WERI-Rb-1 (cell line): ENCODE measurements around the gene PARVB.

ENCODE experiments used
- DNase-seq: peaks from one replicate; pipeline ENCODE4 v3.0.0-alpha.2; 2020
- H3K27ac ChIP-seq: fragments of 250-450 bp; sonication (Bioruptor Pico); 2 replicates; pipeline ENCODE4 v1.5.1; 2020; ENCODE audit warnings: mild to moderate bottlenecking, moderate library complexity
- H3K27me3 ChIP-seq: fragments of 250-450 bp; sonication (Bioruptor Pico); 2 replicates; pipeline ENCODE4 v1.5.1; 2021; ENCODE audit warnings: mild to moderate bottlenecking, low read depth, moderate library complexity; ENCODE audit not compliant: insufficient read depth, severe bottlenecking
- H3K36me3 ChIP-seq: fragments of 250-450 bp; sonication (Bioruptor Pico); 2 replicates; pipeline ENCODE4 v1.5.1; 2020; ENCODE audit warnings: mild to moderate bottlenecking, moderate library complexity
- H3K4me3 ChIP-seq: 2 replicates; pipeline ENCODE4 v1.5.1; 2011; ENCODE audit warnings: low read depth, mild to moderate bottlenecking, control low read depth, low read length
- H3K9me3 ChIP-seq: fragments of 250-450 bp; sonication (Bioruptor Pico); 2 replicates; pipeline ENCODE4 v1.5.1; 2021; ENCODE audit warnings: mild to moderate bottlenecking, moderate library complexity; ENCODE audit not compliant: severe bottlenecking
- CTCF ChIP-seq: IDR thresholded peaks from 2 replicates; pipeline ENCODE4 v1.5.1; 2011; ENCODE audit warnings: low read depth, mild to moderate bottlenecking, control low read depth, inconsistent platforms, low read length

The PARVB gene

GRCh38 chr22:44025171-44026065 lies 1.3 kb downstream of the PARVB start:
- DNase-seq = no peak
- H3K4me3 ChIP-seq = no peak overlapping the region

GRCh38 chr22:44026066-44026629 lies 2.0 kb downstream of the PARVB start:
- Histone ChIP-seq H3K36me3 (no peaks in the 10 kb centered on the region), H3K27me3 (no peaks in the 10 kb centered on the region), H3K9me3 (no peaks in the 10 kb centered on the region), H3K4me3 (no peak overlapping the region), H3K27ac (no peak overlapping the region)
- no peak for TF ChIP-seq CTCF
- no peak for DNase-seq

More at GRCh38 chr22:44025171-44026065, 1.3 kb downstream of the PARVB start:
- Histone ChIP-seq H3K9me3 (no peaks in the 10 kb centered on the region), H3K36me3 (no peaks in the 10 kb centered on the region), H3K27ac (no peak overlapping the region), H3K27me3 (no peaks in the 10 kb centered on the region)
- TF ChIP-seq CTCF = no peak

- no peaks in the 10 kb centered on the region for H3K9me3 ChIP-seq
- TF ChIP-seq CTCF = no peak
- no peak for DNase-seq
- no peak overlapping the region for H3K27ac ChIP-seq
- H3K36me3 ChIP-seq = no peaks in the 10 kb centered on the region
- H3K4me3 ChIP-seq = no peak overlapping the region
- no peaks in the 10 kb centered on the region for H3K27me3 ChIP-seq
Measured at GRCh38 chr22:44026630-44027511, 2.8 kb downstream of the PARVB start.

- no peaks in the 10 kb centered on the region for H3K36me3 ChIP-seq
- no peak for TF ChIP-seq CTCF
- H3K9me3 ChIP-seq = no peaks in the 10 kb centered on the region
Measured at GRCh38 chr22:44028091-44028490, 4.0 kb downstream of the PARVB start.

GRCh38 chr22:44029069-44029468 lies 5.0 kb downstream of the PARVB start:
- no peaks in the 10 kb centered on the region for H3K27me3 ChIP-seq

More at GRCh38 chr22:44028091-44028490, 4.0 kb downstream of the PARVB start:
- H3K27me3 ChIP-seq = no peaks in the 10 kb centered on the region
- H3K4me3 ChIP-seq = no peak overlapping the region
- no peak overlapping the region for H3K27ac ChIP-seq
- DNase-seq = no peak

More at GRCh38 chr22:44029069-44029468, 5.0 kb downstream of the PARVB start:
- no peak for TF ChIP-seq CTCF
- no peak overlapping the region for H3K27ac ChIP-seq
- no peaks in the 10 kb centered on the region for H3K36me3 ChIP-seq
- H3K4me3 ChIP-seq = no peak overlapping the region
- no peak for DNase-seq
- no peaks in the 10 kb centered on the region for H3K9me3 ChIP-seq
